ENCODE measurements around the gene AMN1.
"Not testable (repeated sequence)": the region's sequence is repeated elsewhere in the genome, so short reads cannot be mapped to it uniquely, and the experiment has no call there.

The AMN1 gene

GRCh38 chr12:31765931-31766330 is 37.1 kb upstream of the AMN1 start:
- in situ Hi-C loops (cut with MboI; ENCODE audit: low sequenced_read_pairs, unreplicated experiment), result no loop called here
- no peak for DNase-seq (ENCODE audit: low spot score)
- no peak for TF ChIP-seq CTCF (IDR thresholded peaks at IDR 0.05; ENCODE audit: borderline replicate concordance, control extremely low read depth, extremely low read depth, insufficient read depth, missing control alignments)

GRCh38 chr12:31759632-31760459 is 31.0 kb upstream of the AMN1 start:
- no peak for TF ChIP-seq CTCF (IDR thresholded peaks at IDR 0.05; ENCODE audit: borderline replicate concordance, control extremely low read depth, extremely low read depth, insufficient read depth, missing control alignments)
- in situ Hi-C loops (cut with MboI; ENCODE audit: low sequenced_read_pairs, unreplicated experiment), result no loop called here
- peak; percentile 32 for DNase-seq (ENCODE audit: low spot score)

GRCh38 chr12:31758297-31758696 is 29.5 kb upstream of the AMN1 start:
- DNase-seq (ENCODE audit: low spot score); in situ Hi-C loops (cut with MboI; ENCODE audit: low sequenced_read_pairs, unreplicated experiment): not testable (repeated sequence)

- in situ Hi-C loops (cut with MboI; ENCODE audit: low sequenced_read_pairs, unreplicated experiment), result no loop called here
- TF ChIP-seq CTCF (IDR thresholded peaks at IDR 0.05; ENCODE audit: borderline replicate concordance, control extremely low read depth, extremely low read depth, insufficient read depth, missing control alignments), result no peak
- DNase-seq (ENCODE audit: low spot score), result no peak
These were observed 28.2 kb upstream of the AMN1 start for GRCh38 chr12:31756977-31757420.

- in situ Hi-C loops (cut with MboI; ENCODE audit: low sequenced_read_pairs, unreplicated experiment), result no loop called here
- no peak for DNase-seq (ENCODE audit: low spot score)
- no peak for TF ChIP-seq CTCF (IDR thresholded peaks at IDR 0.05; ENCODE audit: borderline replicate concordance, control extremely low read depth, extremely low read depth, insufficient read depth, missing control alignments)
These were observed 23.6 kb upstream of the AMN1 start for GRCh38 chr12:31752450-31752849.

GRCh38 chr12:31751085-31751484 is 22.3 kb upstream of the AMN1 start:
- in situ Hi-C loops (cut with MboI; ENCODE audit: low sequenced_read_pairs, unreplicated experiment), result no loop called here
- TF ChIP-seq CTCF (IDR thresholded peaks at IDR 0.05; ENCODE audit: borderline replicate concordance, control extremely low read depth, extremely low read depth, insufficient read depth, missing control alignments), result no peak
- DNase-seq (ENCODE audit: low spot score), result no peak

GRCh38 chr12:31750747-31751039 is 21.9 kb upstream of the AMN1 start:
- in situ Hi-C loops (cut with MboI; ENCODE audit: low sequenced_read_pairs, unreplicated experiment), result no loop called here
- no peak for DNase-seq (ENCODE audit: low spot score)
- TF ChIP-seq CTCF (IDR thresholded peaks at IDR 0.05; ENCODE audit: borderline replicate concordance, control extremely low read depth, extremely low read depth, insufficient read depth, missing control alignments), result no peak

All from GM13976 (cell line).